Epithelial cell of proximal tubule (primary cell): ENCODE data around the gene IRF2BP2. TPM values are rescaled to one million over a fixed set of nuclear protein-coding genes. Genes with fewer than 3 reads are reported as not detected.

Experiments
- DNase-seq: peaks from one replicate; pipeline ENCODE4 v3.0.0-alpha.2; 2011; ENCODE audit warnings: low read depth
- H3K4me3 ChIP-seq: 2 replicates; pipeline ENCODE4 v1.5.1; 2011; ENCODE audit warnings: low read depth, mild to moderate bottlenecking, low read length
- CTCF ChIP-seq: conservative IDR thresholded peaks from 2 replicates; pipeline ENCODE4 v1.5.1; 2012; ENCODE audit warnings: low read depth, mild to moderate bottlenecking, low read length
- total RNA-seq: library from RNA; depleted of rRNA; stranded (reverse); fragments of >200 nt; gene quantifications from 2 replicates; pipeline ENCODE4 v1.2.3, GENCODE V29; 2015

The IRF2BP2 gene
- total RNA-seq: 45.6 and 70.5 TPM in 2 replicates

DNA sequence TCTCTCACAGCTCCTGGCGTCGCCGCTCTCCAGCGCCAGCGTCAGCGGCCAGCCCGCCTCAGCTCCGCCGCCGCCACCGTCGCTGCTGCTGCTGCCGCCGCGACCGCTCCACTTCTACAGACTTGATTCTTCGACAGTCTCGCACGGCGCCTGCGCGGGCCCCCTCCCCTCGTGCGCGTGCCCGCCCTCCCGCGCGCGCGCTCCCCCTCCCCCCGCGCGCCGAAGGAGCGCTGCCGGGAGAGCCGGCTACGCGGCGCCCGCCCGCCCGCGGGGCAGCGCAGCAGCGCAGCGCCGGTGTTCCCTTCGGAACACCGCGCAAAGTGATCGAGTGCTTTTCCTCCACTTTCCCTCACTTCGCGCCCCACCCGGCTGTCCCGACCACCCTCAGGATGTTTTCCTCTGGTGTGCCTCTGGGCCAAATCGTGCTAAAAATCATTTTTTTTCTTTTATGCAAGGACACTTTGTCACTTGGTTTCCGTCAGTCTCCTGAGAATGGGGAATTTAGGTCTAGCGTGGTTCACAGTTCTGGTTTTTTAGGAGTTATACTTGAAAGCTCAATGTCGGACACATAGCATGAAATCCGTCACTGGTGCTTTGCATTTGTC, at the start of gene IRF2BP2:
Gene IRF2BP2, minus strand, starts transcription at position 118 of the 605 bp plus-strand sequence. CDS start 684 bp downstream, outside the sequence.
- no peak for TF ChIP-seq CTCF

GRCh38 chr1:234659538-234659937, 49.6 kb upstream of the IRF2BP2 start:
- no peak overlapping the region for H3K4me3 ChIP-seq
- no peak for TF ChIP-seq CTCF
- no peak for DNase-seq

More for the DNA sequence above, at the start of gene IRF2BP2:
- H3K4me3 ChIP-seq: peak within 1 kb of the TSS; percentile 80
- DNase-seq: no peak

DNA sequence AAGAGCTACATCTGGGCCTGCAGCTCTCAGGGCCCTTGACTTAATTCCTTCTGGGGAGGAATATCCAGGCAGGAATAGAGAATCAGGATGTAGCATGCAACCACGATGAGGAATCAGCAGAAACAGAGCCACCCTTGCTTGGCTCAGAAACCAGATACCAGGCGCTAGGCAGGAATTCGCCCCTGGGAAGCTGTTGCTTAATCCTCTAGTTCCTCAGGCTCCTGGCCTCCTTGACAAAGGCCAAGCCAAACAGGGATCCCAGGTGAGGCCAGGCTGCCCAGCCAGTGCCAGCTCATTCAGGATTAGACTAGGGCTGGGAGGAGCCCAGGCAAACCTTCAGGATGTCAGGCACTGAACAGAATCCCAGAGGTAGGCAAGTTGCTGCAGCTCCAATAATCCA, 48.2 kb upstream of the IRF2BP2 start:
- TF ChIP-seq CTCF: no peak
- no peak overlapping the region for H3K4me3 ChIP-seq
- peak; percentile 44 for DNase-seq

- H3K4me3 ChIP-seq: no peak overlapping the region
- peak; percentile 89 for DNase-seq
- no peak for TF ChIP-seq CTCF
These were observed 47.1 kb upstream of the IRF2BP2 start for GRCh38 chr1:234656944-234657654.

DNA sequence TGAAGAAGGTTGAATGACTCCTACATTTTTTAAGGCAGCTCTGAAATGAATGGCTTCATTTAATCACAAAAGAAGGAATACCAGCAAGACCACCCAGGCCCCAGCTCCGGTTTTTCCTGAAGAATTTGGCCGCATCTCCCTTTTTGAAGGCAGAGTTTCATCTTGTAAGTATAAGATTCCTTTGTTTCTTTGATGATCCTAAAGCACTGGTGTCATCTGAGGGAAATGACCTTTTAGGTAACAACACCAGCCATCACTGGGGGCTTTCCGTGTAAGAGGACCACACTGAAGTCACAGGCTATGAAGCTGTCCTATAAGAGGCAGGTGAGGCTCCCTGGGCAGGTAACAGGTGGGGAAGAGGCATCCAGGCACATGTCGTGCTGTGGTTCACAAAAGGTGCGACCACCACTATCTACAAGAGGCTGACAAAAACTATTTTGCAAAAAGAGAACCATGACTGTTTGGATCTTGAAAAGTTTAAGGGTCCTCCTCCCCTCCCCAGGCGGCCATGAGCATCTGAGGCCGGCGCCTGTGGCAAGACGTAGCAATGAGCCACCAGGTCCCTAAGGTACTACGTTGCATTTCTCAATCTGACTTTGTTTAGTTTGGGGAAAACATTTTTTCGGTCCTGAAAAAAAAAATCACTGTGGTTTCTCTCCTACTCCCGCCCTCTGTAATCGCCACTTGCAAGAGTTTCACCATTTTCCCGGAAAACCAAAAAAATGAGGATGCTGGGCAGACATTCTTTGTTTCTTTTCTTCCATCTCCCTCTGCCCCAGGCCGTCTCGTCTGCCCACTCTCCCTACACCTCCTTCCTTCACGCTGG, 46.3 kb upstream of the IRF2BP2 start:
- no peak for DNase-seq
- no peak overlapping the region for H3K4me3 ChIP-seq
- TF ChIP-seq CTCF: no peak

- DNase-seq: no peak
- H3K4me3 ChIP-seq: no peak overlapping the region
- TF ChIP-seq CTCF: no peak
These were observed 45.5 kb upstream of the IRF2BP2 start for GRCh38 chr1:234655328-234656069.
